Measurements from ENCODE around the gene NCOA6. TPM values are rescaled to one million over a fixed set of nuclear protein-coding genes. Genes with fewer than 3 reads are reported as not detected.

The NCOA6 gene
- total RNA-seq, 1 donor from 2014 or later, result 80.7 TPM

DNA sequence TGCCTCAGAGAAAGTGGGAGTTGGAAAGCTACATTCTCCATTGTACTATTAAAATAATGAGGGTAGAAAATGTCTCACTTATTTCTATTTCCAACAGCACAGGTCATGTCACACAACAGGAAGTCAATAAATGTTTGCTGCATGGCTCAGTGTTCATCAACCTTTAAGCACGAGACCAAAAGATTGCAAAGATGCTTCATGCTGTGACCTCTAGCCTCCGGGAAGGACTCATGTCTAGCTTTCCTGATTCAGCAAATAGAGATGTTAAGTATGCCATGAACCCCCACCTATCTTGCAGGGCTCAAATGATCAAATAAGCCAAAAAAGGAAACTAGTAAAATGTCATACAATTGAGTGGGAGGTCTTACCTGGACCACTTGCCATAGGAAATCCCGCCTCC is 57.4 kb downstream of the NCOA6 start:
- H3K27me3 Mint-ChIP-seq, result no peaks in the 10 kb centered on the region
- no peaks in the 10 kb centered on the region for H3K9me3 Mint-ChIP-seq (ENCODE audit: low read depth)
- no peak overlapping the region for H3K4me3 Mint-ChIP-seq (ENCODE audit: low read depth)
- DNase-seq (ENCODE audit: low spot score, unreplicated experiment), result no peak
- TF ChIP-seq, protein P1, sequence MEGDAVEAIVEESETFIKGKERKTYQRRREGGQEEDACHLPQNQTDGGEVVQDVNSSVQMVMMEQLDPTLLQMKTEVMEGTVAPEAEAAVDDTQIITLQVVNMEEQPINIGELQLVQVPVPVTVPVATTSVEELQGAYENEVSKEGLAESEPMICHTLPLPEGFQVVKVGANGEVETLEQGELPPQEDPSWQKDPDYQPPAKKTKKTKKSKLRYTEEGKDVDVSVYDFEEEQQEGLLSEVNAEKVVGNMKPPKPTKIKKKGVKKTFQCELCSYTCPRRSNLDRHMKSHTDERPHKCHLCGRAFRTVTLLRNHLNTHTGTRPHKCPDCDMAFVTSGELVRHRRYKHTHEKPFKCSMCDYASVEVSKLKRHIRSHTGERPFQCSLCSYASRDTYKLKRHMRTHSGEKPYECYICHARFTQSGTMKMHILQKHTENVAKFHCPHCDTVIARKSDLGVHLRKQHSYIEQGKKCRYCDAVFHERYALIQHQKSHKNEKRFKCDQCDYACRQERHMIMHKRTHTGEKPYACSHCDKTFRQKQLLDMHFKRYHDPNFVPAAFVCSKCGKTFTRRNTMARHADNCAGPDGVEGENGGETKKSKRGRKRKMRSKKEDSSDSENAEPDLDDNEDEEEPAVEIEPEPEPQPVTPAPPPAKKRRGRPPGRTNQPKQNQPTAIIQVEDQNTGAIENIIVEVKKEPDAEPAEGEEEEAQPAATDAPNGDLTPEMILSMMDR (IDR thresholded peaks at IDR 0.05; ENCODE audit: unreplicated experiment), result no peak
- H3K4me1 Mint-ChIP-seq (ENCODE audit: low read depth), result peaks cover 1% of the 10 kb centered on the region
- peaks cover 44% of the 10 kb centered on the region for H3K36me3 Mint-ChIP-seq (ENCODE audit: insufficient read depth)
- H3K27ac Mint-ChIP-seq, result no peak overlapping the region

DNA sequence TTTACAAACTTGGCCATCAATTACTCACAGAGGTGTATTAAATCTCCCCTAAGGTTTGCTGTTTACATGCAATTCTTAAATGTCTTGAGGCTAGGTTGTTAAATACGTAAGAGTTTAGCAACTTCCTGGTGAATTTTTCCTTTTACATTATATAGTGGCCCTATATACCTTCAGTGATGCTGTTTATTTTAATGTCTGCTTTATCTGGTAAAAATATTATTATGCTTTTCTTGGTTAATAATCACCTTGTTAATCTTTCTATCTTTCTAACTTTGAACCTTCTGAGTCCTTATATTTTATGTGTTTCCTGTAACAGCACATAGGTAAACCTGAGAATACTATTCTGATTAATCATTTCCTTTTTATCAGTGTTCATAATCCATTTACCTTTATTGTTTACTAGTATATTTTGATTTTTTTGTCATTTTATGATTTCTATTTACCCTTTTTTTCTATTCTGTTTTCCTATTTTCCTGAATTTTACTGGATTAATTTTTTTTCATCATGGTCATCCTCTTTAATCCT is 63.4 kb downstream of the NCOA6 start:
- Mint-ChIP-seq H3K4me3 (ENCODE audit: low read depth) (no peak overlapping the region), H3K9me3 (ENCODE audit: low read depth) (no peaks in the 10 kb centered on the region), H3K27ac (no peak overlapping the region), H3K27me3 (no peaks in the 10 kb centered on the region), H3K36me3 (ENCODE audit: insufficient read depth) (peaks cover 50% of the 10 kb centered on the region), H3K4me1 (ENCODE audit: low read depth) (peaks cover 1% of the 10 kb centered on the region)
- DNase-seq (ENCODE audit: low spot score, unreplicated experiment), result no peak
- TF ChIP-seq, protein P1 (IDR thresholded peaks at IDR 0.05; ENCODE audit: unreplicated experiment), result no peak

DNA sequence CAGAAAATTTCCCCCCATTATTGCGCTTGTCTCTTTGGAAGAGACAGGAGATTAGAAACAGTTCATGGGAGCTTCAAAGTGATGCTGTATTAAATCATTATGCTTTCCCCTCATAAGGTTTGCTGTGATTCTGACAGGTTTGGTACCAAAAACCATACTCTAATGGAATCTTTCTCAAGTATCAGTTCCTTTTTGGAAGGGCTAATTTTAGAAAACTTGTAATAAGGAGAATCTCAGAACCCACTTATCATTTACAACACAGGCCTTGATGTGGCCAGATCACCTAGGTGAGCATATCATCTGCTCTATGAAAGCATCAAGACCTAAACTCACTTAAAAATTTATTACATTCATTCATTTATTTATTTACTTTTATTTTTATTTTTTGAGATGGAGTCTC is 70.1 kb downstream of the NCOA6 start:
- no peaks in the 10 kb centered on the region for H3K4me1 Mint-ChIP-seq (ENCODE audit: low read depth)
- no peak overlapping the region for H3K27ac Mint-ChIP-seq
- no peak for DNase-seq (ENCODE audit: low spot score, unreplicated experiment)
- no peak overlapping the region for H3K4me3 Mint-ChIP-seq (ENCODE audit: low read depth)
- TF ChIP-seq, protein P1 (IDR thresholded peaks at IDR 0.05; ENCODE audit: unreplicated experiment), result no peak
- no peaks in the 10 kb centered on the region for H3K9me3 Mint-ChIP-seq (ENCODE audit: low read depth)
- no peaks in the 10 kb centered on the region for H3K27me3 Mint-ChIP-seq
- peaks cover 43% of the 10 kb centered on the region for H3K36me3 Mint-ChIP-seq (ENCODE audit: insufficient read depth)

DNA sequence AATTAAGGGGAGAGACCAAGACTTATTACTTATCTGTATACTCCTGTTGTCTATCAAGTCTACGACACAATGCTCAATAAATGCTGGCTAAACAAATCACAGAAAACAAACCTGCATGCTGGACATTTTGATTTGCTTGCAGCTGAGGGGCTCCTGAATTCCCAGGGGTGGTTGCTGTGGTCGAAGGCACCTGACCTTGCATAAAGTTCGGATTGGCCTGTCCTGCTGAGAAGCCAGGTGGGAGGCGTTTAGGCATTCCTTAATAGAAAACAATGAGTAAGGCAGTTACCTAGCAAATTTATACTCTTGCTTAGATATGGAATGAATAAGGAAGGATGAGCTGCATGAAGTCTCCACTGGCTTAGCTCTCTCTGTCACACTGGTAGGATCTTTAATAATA is 70.8 kb downstream of the NCOA6 start:
- Mint-ChIP-seq H3K27ac (no peak overlapping the region), H3K4me1 (ENCODE audit: low read depth) (no peaks in the 10 kb centered on the region), H3K9me3 (ENCODE audit: low read depth) (no peaks in the 10 kb centered on the region), H3K4me3 (ENCODE audit: low read depth) (no peak overlapping the region), H3K36me3 (ENCODE audit: insufficient read depth) (peaks cover 45% of the 10 kb centered on the region), H3K27me3 (no peaks in the 10 kb centered on the region)
- DNase-seq (ENCODE audit: low spot score, unreplicated experiment), result no peak
- TF ChIP-seq, protein P1 (IDR thresholded peaks at IDR 0.05; ENCODE audit: unreplicated experiment), result no peak

DNA sequence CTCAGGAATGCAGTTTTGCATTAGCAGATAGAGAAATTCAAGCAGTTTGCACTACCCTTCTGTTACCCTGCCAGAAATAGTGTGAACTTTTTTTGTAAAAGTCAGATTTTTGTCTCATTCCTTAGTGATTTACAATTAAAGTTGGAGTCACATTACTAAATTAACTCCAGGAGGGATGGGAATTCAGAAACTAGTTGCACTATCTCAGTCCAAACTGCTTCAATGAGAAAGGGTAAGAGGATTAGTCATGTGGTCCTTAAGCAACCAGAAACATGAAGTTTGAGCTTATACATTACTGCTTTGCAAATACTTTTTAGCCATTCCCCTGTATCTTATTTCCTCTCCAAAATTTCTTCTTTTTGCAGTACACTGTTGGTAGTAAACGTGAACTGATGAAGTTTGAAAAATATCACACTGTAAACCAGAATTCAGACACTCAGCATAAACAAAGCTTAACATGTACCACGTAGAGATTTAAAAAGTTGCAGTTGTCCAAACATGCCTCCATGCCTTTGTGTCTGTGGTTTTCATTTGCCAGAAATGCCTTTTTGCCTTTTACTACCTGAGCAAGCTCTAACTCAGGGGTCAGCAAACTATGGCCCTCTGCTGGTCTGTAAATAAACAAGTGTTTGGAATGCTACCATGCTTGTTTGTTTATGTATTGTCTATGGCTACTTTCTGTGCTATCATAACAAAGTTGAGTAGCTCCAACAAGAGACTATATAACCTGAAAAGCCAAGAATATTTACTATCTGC is 71.6 kb downstream of the NCOA6 start:
- Mint-ChIP-seq H3K4me3 (ENCODE audit: low read depth) (no peak overlapping the region), H3K27me3 (no peaks in the 10 kb centered on the region), H3K27ac (peak overlapping the region; percentile 12), H3K4me1 (ENCODE audit: low read depth) (no peaks in the 10 kb centered on the region), H3K9me3 (ENCODE audit: low read depth) (no peaks in the 10 kb centered on the region), H3K36me3 (ENCODE audit: insufficient read depth) (peaks cover 44% of the 10 kb centered on the region)
- no peak for DNase-seq (ENCODE audit: low spot score, unreplicated experiment)
- TF ChIP-seq, protein P1 (IDR thresholded peaks at IDR 0.05; ENCODE audit: unreplicated experiment), result no peak
